COR-L47 (cell line): ENCODE results near the gene CUX1.
A peak's percentile ranks its signal among the peaks of the same experiment; 100 is the strongest.
"Not testable (repeated sequence)": the region's sequence is repeated elsewhere in the genome, so short reads cannot be mapped to it uniquely, and the experiment has no call there.

Source experiments
- DNase-seq: peaks from one replicate; lab custom pipeline; 2025; lab: John Stamatoyannopoulos, UW

CUX1 gene

DNA sequence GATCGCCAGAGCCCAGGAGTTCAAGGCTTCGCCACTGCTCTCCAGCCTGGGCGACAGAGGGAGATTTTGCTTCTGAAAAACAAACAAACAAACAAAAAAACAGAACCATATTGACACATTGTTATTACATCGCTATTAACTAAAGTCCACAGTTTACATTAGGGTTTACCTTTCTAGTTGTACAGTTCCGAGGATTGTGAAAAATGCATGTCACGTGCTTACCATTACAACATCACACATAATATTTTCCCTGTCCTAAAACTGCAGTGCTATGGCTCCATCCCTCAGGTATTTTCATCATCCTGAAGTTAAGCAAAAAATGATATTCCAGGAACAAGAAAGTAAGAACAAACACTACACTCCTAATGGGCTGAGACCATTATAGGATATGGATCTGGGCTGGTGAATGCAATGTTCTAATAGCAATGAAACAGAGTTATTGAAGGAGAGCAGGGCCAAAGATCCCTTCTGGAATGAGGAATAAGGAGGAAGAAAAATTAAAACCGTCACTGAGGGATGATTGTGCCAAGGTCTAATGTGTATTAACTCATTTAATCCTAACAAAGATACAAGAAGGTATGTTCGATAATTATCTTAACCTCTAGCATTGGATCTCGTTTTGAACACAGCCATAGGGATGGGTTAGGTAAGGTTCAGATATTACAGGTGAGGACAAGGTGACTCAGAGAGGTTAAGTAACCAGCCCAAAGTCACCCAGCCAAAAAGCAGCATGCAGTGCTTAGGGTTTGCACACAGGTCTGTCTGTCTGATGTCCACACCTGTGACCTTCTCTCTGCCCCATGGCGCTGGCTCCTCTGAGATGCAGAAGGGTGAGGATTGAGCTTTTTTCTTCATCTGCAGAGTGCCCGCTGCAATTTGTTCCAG, 14.0 kb upstream of the CUX1 start:
- no peak for DNase-seq

DNA sequence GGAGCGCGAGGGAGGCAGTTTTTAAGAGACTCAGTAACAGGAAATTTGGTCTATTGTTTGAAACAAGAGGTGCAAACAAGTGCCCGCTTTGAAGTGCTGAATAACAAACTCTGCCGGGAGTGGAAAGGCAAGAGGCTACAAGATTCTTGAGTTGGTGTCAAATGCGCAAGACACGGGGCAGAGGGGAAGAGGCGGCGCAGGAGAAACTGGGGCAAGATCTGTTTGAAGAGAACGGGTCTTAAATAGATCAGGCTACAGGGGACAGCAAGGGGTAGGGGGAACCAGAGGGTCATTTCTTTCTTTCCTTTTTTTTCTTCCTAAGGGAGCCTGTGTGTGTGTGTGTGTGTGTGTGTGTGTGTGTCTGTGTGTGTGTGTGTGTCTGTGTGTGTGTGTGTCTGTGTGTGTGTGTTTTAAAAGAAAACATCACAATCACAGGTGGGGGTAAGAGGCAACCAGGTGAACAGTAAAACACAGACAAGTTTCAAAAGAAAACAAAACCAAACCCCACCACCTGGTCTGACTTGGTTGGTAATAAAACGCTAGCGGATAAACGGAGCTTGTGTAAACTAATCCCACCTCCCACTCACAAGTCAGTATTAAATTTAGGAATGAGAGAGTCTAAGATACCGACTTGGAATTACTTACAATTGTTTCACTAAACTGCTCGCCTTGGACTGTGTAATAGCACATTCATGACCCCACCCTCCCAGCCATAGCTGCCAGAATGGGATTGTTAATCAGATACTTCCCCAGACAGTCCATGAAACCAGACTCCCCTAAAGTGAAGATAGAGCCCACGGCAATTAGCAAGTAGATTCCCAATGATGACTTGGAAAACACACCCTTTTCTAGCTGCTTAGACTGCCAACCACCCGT, 13.1 kb upstream of the CUX1 start:
- no peak for DNase-seq

DNA sequence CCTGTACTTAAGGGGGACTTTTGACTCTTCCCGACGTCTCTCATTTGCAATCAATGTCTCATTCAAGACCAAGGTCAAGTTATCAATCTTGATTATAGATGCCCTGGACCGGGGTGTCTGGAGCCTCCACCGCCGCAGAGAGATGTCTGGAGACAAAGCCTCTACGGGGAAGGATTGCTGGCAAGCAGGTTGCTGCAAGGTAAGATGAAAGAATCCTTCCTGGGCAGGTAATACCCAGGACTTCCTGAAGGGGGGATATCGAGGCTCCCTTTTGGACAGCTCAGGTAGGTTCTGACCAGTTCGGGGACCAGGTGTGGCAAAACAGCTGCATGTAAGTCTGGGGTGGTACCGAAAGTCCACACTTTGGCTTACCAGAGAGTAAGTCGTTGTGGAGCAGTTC, 12.5 kb upstream of the CUX1 start:
- no peak for DNase-seq

DNA sequence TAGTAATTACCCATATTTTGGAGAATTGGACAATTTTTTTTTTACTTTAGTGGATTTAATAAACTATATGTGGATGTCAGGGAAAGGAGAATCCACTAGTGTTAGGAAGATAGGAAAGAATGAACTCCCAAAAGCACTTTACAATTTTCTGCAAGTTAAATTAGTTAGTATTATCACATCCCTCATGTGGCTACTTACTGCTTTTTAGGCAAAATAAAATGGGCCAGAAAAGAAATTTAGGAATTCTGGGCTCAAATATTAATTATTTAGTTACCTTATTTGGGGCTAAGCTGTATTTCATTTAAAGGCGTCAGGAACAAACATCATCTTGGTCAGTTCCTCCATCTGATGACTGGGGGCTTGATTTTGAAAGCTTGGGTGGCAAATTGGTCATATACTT, 4.8 kb upstream of the CUX1 start:
- no peak for DNase-seq

DNA sequence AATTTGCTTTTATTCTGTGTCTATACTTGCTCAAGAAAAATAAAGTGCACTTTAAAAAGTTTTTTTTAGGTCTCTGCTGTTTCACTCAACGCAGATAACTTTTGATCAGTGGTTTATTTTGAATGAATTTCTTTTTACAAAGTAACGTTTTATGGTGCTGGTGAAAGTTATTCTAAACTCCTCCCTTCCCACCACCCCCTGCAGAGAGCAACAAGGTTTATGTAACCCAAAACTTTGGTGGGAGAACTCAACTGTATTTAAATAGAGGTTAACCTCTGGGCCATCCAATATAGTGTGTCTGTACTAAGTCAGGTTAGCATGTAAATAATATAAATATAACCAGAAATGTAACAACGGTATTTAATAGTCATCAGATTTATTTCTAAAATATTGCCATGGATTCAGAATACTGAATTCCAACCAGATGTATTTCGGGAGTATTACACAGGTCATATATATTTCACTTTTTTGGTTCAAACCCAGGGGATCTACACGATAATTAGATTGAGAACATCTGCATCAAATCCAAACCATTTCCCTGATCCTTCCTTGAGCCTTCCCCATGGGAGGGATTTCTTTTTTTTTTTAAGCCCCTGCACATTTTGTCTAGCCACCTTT, 3.9 kb upstream of the CUX1 start:
- no peak for DNase-seq

DNA sequence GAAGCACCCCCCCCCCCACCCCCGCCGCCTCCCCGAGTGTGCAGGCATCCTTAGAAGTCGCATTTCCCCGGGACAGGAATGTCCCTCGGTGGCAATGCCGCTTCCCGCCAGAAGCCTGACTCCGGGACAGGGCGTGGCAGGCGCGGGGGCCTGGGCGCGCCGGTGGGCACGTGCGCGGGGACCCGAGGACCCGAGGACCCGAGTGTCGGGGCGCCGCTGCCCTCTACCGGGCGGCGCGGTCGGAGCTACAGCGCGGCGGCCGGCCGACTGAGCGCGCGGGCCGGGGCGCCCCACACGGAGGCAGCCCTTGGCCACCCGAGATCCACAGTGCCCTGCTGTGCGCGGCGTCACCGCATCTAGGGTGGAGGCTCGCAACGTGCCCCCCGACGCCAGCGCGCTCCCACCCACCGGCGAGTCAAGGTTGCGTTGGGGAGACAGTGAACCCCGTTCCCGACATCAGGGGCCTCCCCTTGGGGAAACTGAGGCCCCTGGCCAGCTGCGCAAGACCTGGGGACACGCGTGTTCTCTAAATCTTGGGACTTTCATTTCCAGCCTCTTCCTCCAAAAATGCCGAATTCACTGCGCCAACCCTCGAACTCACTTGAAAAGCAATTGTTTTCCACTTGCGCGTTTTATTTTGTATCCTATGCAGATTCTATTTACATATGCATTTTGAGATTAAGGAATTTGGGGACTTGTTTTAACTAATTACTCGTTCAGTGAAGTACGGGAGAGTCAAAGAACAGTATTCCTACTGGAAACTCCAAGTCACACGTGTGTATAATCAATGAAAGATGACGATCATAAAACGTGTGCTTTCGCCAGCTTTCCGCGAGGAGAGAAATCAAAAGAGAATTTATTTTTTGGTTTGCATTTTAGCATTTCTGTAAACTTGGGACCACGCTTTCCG, 3.1 kb upstream of the CUX1 start:
- DNase-seq = peak; percentile 29

DNA sequence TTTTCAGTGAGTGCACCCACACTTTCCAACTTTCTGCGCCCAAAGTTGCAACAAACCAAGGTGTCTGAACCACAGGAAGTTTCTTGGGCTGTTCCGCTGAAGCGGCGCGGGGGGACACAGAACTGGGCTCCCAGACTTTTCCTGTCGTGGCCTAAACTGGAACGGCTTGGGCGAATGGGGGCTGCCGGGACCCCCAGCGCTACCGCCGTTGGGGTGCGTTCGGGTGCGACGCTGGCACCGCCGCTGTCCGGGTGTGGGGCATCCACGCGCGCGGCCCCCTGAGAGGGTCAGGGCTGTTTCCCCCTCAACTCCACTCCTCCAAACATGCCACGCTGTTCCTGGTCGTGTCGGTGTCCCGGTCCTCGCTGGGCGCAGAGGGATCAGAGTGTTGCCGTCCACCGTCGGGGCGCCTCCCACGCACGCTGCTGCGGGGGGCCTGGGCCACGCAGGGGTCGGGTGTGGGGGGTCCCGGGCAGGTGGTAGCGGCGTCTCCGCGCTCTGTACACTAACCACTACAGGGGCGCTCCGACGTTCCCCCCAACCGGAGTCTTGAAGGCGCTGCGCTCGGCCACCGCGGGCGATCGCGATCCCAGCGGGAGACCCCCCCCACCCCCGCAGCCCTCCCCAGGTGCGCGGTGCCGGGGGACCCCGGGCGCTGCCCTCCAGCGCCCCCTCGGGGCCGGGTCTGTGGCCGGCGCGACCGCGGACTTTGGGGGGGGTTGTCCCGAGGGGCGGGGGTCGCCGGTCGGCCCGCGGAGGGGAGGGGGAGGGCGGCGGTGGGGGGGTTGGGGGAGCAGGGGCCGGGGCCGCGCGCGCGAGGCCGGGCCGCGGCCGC, 2.2 kb upstream of the CUX1 start:
- peak; percentile 61 for DNase-seq

DNA sequence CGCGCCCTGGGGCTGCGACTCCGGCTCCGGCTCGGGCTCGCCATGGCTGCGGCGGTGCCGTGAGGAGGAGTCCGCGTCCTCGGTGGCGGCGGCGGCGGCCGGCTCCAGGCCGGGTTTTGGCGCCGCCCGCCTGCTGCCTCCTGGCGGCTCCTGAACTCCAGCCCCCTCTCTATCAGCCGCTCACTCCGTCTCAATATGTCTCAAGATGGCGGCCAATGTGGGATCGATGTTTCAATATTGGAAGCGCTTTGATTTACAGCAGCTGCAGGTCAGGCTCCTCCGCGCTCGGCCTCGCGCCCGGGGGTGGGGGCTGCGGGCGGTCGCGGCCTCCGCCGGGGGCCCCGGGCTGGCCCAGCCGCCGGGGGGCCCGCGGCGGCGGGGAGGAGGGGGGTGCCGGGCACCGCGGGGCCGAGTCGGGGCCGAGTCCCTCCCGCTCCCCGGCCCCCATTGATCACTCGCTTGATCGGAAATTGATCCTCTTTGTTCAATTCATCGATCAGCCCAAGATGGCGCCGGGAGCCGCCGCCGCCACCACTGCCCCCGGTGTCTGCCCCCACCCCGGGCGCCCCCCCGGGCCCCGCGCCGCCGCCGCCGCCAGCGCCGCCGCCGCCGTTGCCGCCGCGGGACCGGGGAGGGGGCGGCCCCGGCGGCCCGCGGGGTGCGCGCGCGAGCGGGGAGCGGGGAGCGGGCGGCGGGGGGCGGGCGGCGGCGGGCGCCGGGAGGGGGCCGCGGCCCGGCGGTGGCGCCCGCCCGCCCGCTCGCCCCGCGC, 1.4 kb upstream of the CUX1 start:
- peak; percentile 74 for DNase-seq

DNA sequence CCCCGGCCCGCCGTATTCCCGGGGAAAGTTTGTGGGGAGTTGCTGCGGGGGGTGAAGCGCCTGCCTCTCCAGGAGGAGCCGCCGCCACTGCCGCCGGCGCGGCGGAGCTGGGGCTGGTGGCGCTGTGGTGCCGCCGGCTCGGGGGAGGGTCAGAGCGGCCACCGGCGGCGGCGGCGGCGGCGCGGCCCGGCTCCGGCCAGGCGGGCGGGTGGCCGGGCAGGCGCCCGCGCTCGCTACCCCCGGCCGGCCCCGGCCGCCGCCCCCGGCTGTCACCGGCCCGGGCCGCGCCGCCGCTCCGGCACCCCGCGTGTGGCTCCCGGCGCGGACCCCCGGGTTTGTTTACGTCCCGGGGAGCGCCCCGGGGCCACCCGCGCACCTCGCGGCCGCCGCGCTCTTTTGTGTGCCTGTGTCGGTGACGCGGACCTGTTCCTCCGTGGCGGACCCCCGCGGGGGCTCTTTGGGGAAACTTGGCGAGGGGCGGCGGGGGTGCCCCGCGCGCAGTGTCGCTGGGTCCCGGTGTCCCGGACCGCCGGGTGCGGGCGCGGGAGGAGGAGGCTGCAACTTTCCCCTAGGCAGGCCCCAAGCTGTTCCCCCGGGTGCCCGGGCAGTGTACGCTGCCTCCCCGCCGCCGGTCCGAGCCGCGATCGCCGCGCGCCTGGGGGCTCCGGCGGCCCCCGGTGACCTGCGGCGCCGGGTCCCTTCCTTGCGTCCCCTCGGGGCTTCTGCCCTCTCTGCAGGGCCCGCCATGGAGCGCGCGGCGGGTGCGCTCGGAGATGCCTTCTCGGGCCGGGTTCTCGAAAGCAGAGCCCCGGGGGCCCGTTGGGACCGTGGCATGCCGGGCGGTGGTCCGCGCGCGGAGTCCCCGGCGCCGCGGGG, 593 bp upstream of the CUX1 start:
- DNase-seq = peak; percentile 46

DNA sequence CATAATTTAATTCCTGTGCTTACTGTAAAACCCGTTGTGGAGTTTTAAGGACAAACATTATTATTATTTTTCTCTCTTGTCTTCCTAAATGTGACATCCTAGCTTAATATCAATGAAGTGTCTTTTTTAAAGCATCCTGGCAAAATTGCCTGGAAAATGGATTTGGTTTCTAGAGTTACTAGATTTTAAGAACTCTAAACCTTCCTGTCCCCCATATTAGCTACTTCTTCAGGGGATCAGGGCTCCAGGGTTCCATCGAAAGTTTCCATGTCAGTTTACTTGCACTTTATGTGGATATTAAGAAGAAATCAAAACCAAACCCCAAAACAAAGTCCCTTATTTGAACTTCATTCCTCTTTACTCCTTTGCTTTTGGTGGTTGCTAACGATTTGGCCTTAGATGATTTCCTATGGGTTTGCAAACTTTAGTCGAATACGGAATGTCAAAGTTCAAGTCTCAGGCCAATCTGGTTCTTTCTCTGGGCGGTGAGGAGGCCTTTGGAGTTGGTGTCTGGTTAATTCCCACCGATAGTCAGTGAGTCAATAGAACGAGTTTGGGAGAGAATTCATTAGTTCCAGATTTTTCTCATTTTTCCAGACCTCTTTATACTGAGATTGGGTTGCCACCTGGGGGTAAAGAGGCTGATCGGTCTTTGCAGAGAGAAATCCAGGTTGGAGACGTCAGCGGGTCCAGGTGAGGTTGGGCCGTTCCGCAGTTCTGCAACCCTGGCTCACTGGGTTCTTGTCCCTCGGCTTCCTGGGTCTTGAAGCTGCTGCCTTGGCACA, 1.1 kb downstream of the CUX1 start:
- no peak for DNase-seq

DNA sequence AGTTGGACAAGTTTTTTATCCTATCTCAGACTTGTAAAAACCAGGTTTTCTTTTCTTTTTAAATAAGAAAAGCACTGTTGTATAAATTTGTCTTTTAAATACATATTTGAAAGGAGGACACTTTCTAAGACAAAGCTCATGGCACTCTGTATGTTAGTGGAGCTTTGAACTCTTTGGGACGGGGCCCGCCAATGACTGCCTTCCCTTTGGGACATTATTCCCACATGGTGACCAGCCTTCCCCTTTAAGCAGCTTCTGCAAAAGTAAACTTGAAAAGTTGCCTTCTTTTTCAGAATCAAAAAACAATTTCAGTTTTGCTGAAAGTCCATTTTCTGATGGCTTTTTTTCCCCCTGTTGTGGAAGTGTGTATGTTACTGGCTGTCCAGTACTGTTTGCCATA, 1.8 kb downstream of the CUX1 start:
- no peak for DNase-seq

DNA sequence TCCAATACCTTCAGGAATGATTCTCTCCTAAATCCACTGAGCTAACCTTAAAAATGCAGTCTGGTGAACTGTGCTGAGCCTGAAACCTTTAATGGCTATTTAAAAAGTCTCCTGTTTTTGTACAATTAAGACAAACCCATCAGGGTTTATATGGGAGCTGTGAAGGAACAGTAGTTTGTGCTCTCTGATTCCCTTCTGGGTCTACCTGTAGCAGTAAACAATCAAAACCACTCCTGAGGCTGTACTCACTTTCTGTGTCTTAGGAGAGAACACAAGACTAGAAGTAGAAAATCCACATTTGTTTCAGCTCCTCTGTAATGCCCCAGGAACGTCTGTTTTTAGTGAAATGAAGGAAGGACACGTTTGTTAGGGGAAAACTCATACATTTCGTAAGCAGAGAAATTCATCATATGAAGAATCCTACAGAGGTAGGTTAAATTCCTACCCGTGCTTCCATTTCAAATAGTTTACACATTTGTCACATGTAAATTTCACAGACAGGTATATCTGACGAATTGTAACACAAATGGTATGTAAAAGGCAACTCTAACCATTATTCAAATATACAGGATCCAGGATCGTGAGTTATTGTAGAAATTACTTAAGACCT, 2.6 kb downstream of the CUX1 start:
- DNase-seq = no peak

DNA sequence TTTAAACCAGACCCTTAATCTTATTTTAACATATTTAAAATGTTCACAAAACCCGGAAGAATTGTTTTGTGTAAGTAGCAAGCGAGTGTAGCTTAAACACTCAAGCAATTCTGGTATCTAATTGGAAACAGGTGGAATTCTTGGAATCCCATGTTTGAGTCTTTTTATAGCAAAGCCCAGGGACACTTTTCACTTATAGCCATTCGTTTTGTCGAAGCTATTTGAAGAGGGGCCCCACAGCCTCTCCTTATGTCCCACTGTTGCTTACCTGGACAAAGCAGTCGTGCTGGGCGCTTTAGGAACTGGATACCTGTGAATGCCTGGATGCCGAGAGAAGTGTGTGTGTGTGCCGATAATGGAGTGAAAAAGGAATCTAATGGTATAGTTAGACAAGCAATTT, 3.3 kb downstream of the CUX1 start:
- no peak for DNase-seq

DNA sequence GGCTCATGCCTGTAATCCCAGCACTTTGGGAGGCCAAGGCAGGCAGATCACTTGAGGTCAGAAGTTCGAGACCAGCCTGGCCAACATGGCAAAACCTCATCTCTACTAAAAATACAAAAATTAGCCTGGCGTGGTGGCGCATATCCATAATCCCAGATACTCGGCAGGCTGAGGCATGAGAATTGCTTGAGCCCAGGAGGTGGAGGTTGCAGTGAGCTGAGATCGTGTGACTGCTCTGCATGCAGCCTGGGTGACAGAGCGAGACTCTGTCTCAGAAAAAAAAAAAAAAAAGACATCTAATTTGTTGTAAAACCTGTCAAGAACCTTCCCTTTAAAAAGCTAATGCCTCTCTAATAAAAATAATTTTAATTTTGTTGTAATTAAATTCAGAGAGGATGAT, 5.2 kb downstream of the CUX1 start:
- not testable (repeated sequence) for DNase-seq

DNA sequence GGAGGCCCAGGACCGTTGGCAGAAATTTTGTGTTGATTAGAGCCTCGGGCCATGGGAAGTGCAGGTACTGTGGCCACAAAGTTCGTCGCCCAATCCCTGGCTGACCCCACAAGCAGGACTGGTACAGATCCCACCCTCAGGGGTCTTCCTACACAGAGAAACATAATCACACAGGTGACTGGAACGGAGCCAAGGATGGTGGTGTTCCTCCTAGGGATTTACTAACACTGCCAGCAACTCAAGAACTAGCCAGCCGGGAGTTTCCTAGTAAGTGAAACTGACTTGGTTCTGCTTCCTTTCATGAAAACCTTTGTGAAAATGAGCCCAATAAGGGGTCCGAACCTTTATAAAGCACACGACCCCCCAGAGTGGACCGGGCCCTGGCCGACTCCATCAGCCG, 5.7 kb downstream of the CUX1 start:
- no peak for DNase-seq

DNA sequence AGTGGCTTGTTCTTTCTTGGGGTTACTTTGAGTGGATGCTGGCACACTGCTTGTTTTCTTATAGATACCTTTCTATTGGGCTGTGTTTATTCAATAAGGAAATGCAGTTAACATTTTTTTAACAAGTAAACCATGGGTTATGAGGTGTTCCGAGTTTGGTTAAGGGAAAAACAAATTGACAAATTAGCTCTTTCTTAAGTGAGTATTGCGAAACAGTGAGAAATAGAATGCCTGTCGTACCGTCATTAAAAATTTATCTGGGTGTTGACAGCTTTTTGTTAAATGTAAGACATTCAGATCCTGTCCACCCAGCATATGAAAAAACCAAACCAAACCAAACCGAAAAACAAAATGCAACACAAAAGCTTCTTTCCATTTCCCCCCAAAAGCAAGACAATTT, 6.2 kb downstream of the CUX1 start:
- no peak for DNase-seq

DNA sequence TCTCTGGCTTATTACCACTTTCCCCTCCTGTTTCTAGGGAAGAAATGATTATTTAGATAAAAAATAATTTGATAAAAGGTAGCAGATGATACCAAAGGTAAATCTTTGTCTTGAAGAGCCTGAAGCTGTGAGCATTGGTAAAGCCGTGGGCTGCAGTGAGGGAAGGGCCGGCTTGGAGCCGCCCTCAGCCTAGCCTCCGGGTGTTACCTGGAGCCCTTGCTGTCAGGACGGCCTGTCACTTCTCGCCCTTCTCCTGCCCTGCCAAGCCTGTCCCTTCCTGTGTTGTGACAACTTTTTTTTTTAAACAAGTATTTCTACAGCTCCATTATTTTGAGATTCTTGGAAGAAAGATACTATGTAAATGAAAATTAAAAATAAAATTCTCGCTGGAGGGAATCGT, 7.0 kb downstream of the CUX1 start:
- DNase-seq = no peak
